Measurements from ENCODE around the gene TNRC6C. TPM values are rescaled to one million over a fixed set of nuclear protein-coding genes. Genes with fewer than 3 reads are reported as not detected.
A peak's percentile ranks its signal among the peaks of the same experiment; 100 is the strongest.

Gene TNRC6C
- total RNA-seq, 1 experiment from 2014 or later = 2.6 TPM

GRCh38 chr17:78124836-78125137 is 166.3 kb downstream of the TNRC6C start:
- no peak for DNase-seq (ENCODE audit: low spot score)

DNA sequence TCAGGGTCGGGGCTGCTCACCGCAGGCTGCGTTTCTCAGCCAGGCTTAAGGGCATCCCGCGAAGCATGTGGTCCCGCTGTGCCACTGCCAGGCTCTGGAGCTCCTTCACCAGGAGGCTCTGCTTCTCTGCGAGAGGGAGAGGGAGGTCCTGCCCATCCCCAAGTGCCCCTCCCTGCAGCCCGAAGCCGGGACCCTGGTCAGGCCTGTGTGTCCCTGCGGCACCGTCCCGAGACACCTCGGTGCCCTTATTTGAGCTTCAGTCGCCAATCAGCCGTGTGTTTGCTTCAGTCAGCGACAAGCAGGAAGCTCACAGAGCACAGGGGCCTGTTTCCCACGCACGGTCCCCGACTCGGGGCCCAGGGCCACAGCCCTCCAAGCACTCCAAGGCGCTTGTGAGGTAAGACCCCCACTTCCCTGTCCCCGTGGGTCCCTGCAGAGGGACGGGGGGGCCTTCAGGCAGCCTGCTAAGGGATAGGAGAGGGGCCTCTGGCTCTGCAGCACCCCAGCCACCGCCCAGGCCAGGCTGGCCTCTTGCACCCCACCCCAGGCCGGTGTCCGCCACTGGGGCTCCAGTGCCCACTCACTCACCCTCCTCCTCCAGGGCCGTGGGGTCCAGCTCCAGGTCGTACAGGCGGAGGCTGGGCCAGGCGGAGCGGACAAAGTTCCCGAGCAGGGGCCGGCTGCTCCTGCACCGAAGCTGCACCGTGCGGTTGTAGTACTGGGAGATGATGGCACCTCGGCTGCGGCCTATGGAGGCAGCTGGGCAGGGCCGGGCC is 166.8 kb downstream of the TNRC6C start:
- no peak for DNase-seq (ENCODE audit: low spot score)

DNA sequence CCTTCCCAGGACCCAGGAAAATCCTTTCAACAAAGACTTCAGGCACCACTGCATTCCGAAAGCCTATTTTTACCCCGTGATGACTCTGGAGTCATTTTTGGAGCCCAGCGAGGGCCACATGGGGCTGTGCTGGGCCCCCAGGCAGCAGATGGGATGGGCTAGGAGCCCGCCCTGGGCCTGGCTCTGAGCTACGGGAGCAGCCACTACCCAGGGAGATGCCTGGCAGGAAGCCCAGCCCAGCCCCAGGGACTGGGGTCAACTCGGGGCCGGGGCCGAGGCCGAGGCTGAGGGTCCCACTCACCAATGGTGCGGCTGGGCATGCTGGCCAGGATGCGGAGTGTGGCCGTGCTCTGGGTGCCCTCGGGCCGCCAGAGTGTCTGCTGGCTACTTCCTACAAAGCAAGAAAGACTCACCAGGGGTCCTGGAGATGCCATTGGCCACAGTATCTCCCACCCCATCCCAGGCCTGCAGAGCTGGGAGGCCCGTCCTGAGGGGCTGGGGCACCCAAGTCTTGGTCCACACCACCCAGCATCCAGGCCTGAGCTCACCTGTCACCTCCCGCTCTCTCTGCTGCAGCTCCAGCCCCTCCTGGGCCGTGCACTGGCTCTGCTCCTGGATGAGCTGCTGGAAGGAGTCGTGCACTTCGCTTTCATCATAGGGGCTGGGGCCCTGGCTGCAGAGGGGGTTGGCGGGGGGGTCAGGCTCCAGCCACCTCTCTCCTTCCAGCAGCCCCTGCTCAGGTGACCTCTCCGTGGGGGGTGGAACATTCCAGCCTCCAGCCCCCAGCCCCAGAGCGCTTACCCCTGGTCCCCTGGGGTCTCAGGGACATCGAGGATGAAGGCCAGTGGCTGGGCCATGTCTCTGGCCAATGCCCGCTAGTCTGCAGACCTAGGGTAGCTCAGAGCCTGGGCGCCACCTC is 167.7 kb downstream of the TNRC6C start:
- no peak for DNase-seq (ENCODE audit: low spot score)

- no peak for DNase-seq (ENCODE audit: low spot score)
These were observed 168.4 kb downstream of the TNRC6C start for GRCh38 chr17:78126895-78127238.

DNA sequence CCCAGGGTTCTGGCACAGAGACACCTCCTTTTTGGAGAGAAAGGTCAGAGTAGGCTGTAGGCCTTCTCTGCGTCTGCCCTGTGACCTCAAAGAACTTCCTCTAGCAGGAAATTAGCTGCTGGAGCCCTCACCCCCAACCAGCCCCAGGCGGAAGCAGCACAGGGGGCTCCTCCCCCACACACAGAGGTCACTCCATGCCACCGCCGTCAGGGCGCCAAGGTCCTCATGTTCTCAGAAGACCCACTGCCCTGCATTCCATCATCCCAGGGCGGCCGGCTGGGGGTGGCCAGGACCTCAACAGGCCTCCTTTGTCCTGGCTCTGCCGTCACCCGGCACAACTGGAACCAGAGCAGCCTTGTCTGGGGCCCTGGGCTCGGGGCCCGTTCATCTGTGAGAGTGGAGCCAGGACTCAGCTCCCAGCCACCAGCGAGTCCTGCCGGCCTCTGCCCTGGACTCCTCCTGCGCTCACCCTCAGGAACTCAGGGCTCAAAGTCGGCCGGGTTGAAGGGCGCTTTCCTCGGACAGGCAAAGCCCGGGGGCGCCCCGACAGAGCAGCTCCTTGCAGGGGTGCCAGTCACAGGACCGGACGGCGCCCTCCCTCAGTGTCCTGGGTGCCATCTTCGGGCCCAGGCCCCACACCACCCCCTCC is 168.9 kb downstream of the TNRC6C start:
- DNase-seq (ENCODE audit: low spot score) = no peak

- DNase-seq (ENCODE audit: low spot score) = no peak
These were observed 169.5 kb downstream of the TNRC6C start for GRCh38 chr17:78127888-78128550.

- DNase-seq (ENCODE audit: low spot score) = no peak
These were observed 170.2 kb downstream of the TNRC6C start, which contains the start of gene TMC6 for GRCh38 chr17:78128551-78129350. TMC6 (minus strand) TSS chr17:78128755; CDS start chr17:78126832, 1,923 bp downstream.

- no peak for DNase-seq (ENCODE audit: low spot score)
These were observed 171.0 kb downstream of the TNRC6C start for GRCh38 chr17:78129351-78130089.

GRCh38 chr17:78130090-78130436 is 171.6 kb downstream of the TNRC6C start:
- no peak for DNase-seq (ENCODE audit: low spot score)

DNA sequence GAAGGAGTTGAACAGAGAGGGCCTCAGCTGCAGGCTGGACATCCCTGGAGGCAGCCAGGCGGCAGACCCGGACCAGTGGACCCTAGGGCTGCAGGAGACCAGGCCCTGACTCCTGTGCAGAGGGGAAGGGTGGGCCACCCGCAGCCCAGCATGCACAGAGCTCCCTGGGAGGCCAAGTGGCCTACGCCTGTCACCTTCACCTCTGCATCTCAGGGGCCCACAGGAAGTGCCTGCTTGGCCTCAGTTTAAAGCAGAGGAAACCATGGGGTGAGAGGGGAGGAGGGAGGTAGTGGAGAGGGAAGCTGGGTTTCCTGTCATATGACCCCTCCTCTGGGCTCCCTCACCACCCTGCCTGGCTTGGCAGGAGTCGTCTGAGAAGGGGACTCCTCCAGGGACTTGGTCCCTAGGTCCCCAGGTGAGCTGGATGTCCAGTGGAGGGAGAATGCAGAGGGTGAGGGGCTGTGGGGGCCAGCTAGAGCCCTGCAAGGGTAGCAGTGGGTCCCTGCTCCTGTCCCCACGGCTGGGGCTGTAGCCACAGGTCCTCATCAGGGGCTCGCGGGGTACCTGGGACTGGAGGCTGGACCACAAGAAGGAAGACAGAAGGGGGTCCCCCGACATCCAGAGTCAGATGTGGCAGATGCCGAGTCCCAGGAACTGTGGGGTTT is 172.1 kb downstream of the TNRC6C start, which contains the start of gene TMC8:
TSS of gene TMC8 (plus strand) at position 335 of the 665 bp plus-strand sequence. CDS start 818 bp downstream, outside the sequence.
- no peak for DNase-seq (ENCODE audit: low spot score)

DNA sequence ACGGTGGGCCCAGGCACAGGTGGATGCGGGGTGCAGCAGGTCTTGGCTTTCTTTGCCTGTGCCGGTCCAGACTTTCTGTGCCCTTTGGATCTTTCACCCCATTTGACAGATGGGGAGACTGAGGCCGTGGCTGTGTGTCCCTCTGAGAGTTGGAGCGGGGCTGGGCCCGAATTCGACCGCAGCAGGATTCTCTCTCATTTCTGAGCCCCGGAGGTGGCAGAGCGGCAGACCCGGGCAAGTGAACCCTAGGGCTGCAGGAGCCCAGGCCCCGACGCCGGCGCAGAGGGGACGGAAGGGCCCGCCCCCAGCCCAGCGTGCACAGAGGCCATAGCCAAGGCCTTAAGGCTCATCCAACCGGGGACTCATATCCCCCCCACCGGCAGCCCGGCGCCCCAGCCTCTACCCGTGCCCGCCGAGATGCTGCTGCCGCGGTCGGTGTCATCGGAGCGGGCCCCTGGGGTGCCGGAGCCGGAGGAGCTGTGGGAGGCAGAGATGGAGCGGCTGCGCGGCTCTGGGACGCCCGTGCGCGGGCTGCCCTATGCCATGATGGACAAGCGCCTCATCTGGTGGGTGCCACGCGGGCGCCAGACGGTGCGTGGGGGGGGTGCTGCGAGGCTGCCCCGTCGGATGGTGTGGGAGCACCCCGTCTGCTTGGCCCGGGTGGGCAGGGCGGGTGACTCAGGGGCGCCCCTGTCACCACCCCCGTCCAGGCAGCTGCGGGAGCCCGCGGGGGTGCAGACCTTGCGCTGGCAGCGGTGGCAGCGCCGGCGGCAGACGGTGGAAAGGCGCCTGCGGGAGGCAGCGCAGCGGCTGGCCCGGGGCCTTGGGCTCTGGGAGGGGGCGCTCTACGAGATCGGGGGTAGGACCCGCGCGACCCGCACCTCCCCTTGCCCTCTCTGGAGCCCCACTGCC is 172.9 kb downstream of the TNRC6C start:
- no peak for DNase-seq (ENCODE audit: low spot score)

DNA sequence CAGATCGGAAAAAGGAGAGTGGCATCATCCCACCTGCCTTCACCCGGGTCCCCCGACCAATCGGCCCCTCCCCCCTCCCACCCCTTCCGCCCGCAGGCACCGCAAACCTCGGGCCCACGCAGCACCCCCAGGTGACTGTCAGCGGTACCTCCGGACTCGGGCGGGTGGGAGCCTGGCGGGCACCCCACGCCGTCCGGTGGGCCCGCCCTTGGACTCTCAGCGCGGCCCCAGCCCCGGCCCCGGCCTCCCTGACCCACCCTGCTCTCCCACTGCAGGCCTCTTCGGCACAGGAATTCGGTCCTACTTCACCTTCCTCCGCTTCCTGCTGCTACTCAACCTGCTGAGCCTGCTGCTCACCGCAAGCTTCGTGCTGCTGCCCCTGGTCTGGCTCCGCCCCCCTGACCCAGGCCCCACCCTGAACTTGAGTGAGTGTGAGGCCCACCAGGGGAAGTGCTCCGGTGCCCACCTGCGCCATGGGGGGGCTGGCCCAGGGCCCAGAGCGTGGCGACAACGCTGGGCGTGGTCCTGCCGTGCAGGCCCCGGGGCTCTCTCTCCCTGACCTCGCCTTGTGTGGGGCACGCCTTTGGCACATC is 173.7 kb downstream of the TNRC6C start:
- no peak for DNase-seq (ENCODE audit: low spot score)

- no peak for DNase-seq (ENCODE audit: low spot score)
These were observed 174.3 kb downstream of the TNRC6C start for GRCh38 chr17:78132767-78133178.

DNA sequence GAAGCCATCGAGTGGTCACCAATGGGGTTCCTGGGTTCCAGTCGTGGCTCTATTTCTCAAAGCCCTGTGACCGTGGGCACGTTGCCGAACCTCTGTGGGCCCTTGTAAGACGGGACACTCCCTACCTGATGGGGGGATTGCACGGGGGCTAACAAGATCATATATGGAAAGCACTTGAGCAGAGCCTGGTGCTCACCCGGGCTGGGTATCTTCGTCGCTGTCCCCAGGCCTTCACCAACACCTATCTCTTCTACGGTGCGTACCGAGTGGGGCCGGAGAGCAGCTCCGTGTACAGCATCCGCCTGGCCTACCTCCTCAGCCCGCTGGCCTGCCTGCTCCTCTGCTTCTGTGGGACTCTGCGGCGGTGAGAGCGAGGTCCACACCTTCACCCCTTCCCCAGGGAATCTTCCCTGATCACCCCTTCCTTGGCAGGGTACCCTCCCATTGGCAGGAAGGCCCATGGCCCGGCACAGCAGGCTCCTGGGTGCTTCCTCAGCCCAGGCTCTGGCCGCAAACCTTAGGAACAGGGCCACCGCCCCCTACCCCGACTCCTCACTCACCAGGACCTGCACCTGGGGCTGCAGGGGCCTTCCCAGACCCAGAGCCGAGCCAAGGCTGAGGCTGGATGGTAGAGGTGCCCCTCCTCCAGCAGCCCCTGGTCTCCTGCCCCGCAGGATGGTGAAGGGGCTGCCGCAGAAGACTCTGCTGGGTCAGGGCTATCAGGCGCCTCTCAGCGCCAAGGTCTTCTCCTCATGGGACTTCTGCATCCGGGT is 174.9 kb downstream of the TNRC6C start:
- DNase-seq (ENCODE audit: low spot score) = no peak

- DNase-seq (ENCODE audit: low spot score) = peak; percentile 43
These were observed 175.7 kb downstream of the TNRC6C start for GRCh38 chr17:78133971-78134898.

GRCh38 chr17:78134899-78135385 is 176.4 kb downstream of the TNRC6C start:
- no peak for DNase-seq (ENCODE audit: low spot score)
